GM18499 (cell line): Measurements from ENCODE around the gene OTOG.

Experiments
- ATAC-seq: cut with Tn5 transposase; IDR thresholded peaks from one replicate; pipeline ENCODE4 v1.9.1; 2021; ENCODE audit warnings: moderate number of reproducible peaks; ENCODE audit not compliant: insufficient read depth, unreplicated experiment

Gene OTOG

DNA sequence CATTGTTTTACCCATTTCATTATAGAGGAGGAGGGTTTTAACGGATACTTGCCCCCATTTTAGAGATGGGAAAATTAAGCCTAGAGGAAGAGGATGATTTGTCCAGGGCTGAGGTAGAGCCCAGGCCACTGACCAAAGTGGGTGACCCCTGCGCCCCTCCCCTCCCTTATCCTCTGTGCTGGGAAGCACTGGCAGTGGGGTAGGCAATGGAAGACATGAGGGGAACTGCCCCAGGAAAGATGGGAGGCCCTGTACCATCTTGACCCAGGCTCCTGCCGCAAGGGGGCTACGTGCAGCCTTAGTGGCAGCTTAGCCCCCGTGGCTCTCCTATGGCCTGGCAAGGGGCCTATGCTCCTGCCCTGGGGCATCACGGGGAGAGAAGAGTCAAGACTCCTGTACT lies 95.9 kb downstream of the OTOG start:
- ATAC-seq = no peak

DNA sequence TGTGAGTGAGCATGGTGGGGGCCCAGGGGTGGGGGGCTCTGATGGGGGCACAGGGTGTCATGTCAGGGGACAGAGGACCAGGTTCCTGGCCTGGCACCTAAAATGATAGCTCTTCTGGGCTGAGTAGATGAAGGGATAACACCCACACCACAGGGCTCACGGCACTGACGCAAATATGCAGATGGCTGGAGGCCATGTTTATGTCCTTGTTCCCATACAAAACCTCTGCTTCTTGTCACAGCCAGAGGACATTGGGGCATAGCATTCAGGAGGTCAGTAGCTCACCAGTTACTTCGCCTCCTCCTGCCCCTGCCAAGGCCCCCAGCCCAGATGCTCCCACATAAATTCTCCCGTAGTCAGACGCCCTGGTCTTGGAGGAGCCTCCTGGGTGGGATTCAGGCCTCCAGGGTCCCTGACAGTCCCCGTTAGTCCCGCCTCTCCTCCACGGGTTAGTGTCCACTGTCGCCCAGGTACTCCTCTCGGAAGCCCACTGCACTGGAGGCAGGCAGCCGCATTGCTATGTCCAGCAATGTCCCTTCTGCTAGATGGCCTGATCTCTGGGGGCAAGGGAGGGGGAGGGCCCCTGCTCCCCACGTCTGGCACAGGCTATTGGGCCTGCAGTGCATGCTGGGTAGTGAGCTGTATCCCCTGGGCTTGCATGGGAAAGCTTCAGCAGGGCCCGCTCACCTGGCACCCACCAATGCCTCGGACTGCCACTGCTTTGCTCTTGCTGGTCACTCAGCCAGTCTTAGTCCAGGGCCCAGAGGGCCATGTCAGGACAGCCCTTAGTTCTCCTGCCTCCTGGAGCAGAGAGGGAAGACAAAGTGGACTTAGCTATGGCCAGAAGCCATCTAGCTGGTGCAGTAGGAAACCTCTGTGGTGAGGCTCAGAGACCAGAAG lies 96.7 kb downstream of the OTOG start:
- no peak for ATAC-seq

DNA sequence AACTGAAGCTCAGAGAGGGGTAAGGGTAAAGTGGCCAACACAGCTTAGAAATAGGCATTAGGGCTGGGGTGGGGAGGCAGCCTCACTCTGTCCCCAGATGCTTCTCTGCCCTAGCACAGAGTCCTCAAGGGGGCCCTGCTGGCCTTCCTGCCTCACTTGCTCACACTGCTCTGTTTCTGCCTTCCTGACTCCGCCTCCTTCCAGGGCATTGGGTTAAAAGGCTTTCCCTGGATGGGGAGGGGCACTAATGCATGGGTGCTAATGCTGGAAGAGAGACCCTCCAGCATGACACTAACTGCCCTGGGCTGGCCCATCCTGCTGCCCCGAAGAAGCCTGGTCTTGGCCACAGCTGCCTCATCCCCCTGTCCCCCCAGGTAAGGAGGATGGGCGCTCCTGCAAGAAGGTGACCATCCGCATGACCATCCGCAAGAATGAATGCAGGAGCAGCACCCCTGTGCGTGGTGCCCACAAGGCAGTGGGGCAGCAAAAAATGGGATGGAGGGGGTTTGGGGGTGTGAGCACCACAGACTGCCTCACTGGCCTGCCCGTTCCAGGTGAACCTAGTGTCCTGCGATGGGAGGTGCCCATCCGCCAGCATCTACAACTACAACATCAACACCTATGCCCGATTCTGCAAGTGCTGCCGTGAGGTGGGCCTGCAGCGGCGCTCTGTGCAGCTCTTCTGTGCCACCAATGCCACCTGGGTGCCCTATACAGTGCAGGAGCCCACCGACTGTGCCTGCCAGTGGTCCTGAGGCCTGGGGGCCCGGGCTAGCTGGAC lies 98.3 kb downstream of the OTOG start:
- ATAC-seq = no peak

DNA sequence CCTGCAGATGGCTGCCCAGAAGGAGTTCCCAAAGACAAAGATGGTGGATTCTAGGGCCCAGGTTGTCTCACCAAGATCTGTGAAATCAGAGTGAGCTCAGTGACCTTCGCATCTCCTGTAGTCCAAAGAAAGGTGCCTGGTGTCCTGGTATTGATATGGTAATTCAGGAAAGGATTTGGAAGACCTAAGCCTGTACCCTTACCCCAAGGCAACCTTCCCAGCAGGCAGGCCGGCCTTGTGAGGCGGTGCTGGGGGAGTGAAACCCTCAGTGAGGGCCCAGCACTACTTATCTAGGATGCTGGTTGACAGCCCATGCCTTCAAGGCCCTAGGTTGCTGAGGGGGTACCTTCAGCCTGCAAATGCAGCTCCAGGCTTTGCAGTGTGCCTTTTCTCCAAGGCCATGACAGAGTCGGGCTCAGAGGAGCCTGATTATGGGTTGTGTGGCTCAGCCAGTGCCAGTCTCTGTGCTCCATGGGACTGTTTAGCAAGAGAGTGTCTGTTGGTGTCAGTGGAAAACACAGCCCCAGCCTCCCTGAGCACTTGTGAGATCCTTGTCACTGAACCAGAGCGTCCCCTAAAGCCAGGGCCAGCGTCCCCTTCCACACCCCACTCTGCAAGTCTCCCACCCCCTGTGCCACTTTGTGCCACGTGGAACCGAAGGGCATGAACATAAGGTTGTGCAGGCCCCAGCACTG lies 99.5 kb downstream of the OTOG start:
- no peak for ATAC-seq

DNA sequence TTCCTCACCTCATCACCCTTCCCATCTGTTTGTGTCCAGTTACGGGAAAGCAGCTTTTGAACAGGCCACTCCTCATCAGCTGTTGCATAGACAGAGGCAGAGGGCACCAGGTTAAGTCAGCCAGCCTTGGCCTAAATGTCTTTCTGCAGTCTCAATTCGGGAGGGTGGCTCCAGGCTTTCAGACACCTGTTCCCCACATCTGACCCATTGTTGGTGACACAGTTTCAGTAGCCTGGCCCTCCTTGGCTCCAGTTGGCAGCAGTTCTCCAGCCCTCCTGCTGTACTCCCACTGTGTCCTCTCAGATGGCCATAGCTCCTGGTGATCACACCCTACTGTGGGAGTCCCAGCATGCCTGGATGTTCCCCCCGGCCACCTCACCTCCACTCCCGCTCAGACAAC lies 101.5 kb downstream of the OTOG start:
- ATAC-seq = no peak

DNA sequence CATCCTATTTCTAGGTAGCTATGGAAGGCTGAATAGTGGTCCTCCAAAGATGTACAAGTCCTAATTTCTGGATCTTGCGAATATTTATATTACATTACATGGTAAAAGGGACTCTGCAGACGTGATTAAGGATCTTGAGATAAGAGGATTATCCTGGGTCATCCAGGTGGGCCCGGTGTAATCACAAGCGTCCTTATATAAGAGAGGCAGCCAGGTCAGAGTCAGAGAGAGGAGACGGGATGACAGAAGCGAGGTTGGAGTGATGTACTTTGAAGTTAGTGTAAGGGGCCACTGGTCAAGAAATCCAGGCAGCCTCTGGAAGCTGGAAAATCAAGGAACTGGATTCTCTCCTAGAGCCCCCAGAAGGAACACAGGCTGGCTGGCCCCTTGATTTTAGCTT lies 102.2 kb downstream of the OTOG start:
- no peak for ATAC-seq

DNA sequence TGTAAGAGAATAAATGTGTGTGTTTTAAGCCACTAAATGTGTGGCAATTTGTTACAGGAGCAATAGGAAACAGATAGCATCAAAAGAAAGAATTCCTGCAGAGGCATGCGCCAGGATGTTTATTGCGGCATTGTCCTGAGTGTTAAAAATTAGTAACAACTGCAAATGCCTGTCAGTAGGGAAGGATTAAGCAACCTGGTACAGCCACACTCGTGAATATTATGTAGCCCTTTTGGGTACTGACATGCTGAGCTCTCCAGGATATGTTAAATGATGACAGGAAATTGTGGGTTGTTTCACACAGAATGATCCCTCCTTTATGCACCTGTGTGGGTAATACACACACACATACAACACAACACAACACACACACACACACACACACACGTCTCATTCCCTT lies 102.6 kb downstream of the OTOG start:
- no peak for ATAC-seq

DNA sequence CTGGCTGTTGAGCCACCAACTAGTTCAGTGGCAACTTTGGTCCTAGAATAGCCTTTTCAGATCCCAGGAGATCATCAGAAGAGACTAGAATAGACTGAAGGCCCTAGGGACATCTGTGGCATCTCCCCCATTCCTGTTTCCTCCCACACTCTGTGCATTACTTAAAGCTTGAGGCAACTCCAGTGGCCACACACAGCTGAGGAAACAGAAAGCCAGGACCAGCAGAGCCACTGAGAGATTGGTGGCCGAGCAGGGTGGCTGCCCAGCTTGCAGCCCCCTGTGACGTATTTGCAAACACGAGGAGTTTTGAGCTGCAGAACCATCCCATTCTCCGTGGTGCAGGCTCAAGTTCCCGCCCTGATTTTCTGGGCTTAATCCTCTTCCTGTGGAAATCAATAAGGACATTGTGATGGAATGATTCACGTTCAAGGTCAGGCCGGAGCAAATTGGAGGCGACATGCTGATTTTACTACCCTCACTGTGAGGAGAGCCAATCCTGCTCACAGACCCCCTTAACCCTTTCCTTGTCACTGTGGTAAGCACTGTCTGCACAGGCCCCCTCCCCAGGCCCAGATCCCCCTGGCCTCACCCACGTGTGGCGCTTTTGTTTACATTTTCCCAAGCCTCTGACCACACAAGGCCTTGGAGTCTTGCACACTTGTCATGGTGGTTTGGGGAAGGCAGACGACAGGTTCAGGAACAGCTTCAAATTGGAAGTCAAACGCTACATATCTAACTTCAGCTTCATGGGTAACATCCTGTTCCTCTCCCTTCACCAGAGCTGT lies 103.3 kb downstream of the OTOG start:
- no peak for ATAC-seq

DNA sequence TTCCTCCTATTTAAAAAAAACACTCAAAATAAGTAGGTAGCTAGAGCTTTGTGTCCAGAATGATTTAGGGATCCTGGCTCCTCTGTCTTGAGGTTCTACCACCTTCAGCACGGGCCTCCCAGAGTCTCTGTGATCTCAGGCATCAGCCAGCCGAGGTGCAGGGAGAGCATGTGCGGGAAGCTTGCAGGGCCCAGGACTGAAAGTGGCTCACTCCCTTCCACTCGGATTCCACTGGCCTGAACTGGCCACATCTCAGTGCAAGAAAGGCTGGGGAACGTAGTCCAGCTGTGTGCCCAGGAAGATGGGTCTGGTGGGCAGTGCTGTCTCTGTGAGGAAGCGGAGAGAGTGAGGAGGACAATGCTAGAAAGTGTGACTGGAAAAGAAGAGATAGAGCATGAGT lies 104.0 kb downstream of the OTOG start:
- no peak for ATAC-seq

DNA sequence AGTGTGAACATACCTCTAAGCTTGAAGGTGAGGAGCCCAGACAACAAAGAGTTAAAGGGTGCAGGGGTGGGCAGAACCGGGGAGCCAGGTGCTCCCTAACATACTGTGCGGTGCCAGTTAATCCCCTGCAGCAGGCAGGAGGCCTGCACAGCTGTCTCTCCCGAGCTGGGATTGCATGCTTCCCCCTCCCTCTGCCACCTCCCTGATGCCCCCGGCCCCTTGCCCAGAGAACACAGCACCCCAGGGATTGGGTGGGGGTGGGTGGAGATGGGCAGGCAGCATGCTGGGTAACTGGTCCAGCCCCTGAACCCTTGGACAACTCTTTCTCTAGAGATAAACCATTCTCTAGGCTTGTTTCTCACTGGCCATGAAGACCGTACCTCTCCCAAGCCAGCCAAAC lies 104.6 kb downstream of the OTOG start:
- ATAC-seq = no peak

DNA sequence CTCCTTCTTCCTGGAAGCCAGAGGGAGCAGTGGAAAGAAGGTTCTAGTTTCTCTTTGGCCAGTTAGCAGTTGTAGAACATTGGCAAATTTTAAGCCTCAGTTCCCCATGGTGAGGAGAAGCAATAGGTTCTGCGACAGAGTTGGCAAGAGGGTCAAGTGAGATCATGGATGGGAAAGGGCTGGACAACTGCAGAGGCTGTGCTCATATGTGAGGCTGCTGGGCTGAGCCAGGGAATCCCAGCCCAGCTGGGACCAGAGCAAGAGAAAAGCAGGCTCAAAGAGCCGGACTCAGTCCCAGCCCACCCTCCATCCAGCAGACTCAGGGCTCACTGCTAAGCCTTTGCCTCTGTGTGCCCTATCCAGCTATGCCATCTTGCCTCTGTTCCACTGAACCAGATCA lies 105.5 kb downstream of the OTOG start:
- ATAC-seq = no peak

DNA sequence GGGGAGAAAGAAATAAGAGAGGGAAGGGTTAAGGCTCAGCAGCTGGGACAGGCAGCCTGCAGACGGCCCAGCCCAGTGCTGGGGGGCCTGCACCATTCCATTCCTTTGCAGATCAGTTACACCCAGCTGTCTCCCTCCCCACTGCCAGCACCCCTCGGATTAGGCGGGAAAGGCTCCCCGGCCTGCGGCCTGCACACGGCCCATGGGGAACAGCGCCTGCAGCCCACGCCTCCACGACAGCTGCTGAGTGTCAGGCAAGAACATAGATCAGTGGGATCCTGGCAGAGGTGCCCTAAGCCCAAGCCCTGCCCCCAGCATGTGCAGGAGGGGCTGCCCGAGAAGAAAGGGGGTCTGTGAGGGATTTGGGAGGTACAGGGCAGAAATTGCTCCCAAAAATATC lies 106.6 kb downstream of the OTOG start:
- ATAC-seq = no peak

DNA sequence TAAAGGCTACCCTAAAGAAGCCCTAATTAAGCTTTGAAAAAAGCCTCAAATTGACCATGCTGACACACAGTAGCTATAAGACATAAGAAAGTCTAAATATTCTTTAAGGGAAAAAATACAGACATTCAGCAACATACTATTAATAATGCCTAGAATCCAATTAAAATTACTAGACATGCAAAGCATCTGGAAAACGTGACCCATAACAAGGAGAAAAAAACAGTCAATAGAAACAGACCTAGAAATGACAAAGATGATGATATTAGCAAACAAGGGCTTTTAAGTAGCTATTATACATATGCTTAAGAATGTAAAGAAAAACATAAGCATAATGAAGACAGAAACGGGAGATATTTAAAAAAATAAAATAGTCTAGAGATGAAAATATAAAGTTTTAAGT lies 108.6 kb downstream of the OTOG start:
- ATAC-seq = no peak

DNA sequence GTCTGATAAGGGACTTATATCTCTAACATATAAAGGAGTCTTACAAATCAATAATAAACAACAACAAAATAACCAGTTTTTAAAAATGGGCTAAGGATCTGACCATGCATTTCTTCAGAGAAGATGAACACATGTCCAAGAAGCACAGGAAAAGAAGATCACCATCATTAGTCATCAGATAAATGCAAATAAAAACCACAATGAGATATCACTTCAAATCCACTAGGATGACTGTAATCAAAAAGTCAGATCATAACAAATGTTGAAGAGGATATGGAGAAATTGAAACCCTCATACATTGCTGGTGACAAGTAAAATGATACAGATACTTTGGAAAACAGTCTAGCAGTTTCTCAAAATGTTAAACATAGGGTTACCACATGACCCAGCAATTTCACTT lies 111.2 kb downstream of the OTOG start:
- no peak for ATAC-seq

DNA sequence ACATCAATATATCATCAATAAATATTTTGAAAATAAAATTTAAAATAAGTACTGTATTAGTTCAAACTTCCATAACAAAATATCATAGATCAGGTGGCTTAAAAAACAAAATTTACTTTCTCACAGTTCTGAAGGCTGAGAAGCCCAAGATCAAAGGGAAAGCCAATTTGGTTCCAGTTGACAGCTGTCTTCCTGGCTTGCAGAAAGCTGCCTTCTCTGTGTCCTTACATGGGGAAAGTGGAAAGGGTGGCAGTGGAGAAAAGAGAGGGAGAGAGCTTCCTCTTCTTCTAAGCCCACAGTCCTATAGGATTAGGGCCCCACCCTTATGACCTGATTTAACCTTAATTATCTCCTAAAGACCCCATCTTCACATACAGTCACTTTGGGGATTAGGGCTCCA lies 121.1 kb downstream of the OTOG start:
- no peak for ATAC-seq

DNA sequence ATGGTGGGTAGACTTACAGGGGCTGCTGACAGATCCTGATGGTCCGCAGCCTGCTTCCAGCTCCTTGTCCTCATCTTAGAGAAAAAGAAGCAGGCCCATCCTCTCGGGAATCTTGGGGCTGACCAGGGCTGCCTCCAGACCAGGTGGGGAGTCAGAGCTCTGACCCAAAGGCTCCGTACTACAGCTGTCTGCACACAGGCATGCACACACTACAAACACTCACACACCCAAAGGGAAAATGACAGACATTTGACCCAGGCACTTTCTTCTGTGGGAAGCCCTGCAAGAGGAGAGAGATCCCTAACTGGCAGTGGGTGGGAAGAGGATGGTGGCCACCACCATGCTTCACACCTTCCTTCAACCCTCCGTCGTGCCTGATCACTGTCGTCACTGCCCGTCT lies 125.4 kb downstream of the OTOG start:
- ATAC-seq = no peak

DNA sequence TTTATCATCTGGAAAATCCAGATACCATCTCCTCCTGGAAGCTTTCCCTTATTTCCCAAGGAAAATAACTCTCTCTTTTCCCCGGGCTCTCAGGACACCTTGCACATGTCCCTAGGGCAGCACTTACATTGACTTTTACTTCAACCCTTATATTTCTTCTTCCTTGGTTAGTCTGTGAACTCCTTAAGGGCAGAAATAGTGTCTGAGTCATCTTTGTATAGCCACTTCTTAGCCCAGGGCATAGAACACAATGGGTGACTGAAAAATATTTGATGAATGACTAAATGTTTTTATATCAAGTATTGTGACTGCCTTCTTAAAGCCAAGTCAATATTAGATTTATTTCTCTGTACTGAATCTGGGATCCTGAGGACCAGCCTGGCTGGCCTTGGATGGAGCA lies 126.9 kb downstream of the OTOG start:
- ATAC-seq = no peak

DNA sequence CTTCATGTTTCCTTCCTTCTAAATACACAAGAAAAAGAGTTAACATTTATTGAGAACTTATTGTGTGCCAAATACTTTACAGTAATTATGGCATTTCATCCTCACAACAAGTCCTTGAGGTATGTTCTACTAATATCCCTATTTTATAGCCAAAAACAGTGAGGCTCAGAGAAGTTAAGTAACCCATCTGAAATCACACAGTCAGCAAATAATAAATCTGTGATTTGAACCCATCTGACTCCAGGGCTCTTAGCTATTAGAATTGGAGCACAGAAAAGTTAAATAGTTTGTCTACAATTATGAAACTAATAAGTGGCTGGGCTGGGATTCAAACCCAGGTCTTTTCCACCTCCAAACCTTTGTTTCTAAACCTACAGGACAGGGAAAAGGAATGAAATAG lies 135.8 kb downstream of the OTOG start:
- ATAC-seq = no peak

DNA sequence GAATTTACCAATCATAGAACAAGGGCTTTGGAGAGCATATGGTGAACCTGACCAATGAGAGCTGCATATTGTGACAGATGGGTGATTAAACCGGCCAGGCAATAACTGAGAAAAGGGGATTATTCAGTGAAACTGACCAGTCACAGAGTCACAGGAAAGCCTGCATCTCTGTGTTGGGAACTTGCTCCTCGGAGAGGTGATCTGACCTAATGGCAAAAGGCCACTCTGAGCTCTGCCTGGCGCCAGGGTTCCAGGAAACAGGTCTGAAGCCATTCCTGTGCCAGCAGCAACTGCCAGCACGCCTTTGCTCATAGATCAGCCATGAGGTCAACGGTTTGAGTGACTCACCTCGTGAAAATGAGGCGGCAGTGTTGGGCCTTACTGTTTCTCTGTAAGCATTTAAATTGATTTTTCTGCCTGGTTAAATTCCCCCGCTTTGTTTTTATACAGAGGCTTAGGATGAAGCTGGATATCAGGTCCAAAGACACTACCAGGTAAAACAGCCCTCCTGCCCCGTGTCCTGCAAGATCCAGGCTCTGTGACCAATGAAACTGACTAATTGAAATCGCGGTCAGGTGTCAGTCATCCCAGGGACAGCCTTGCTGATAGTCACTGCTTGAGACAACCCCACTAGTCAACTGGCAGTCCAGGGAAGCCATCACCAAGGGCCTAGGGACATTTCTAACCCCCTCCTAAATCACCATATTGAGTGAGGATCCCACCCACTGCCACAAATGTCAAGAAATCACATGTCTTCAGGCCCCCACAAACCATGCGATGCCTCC lies 136.5 kb downstream of the OTOG start:
- ATAC-seq = no peak

DNA sequence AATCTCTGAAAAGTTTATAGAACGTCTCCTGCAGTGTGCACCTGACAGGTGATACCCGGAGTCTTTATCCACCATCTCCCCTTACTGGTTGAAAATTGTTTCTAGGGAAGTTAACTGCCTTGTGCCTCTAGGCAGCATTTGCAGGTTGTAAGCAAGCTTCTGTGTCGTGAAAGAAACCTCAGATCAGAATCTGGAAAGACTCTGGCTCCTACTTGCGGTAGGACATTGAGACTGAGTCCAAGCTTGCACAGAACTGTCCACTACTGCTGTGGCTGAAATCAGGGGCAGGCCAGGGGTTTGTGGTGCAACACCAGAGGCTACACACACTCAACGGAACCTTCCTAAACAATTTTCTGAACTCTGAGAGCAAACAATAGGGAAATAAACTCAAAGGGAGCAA lies 137.5 kb downstream of the OTOG start:
- ATAC-seq = no peak
